ENCODE results near the gene FAAH2.
"Not testable (repeated sequence)": the region's sequence is repeated elsewhere in the genome, so short reads cannot be mapped to it uniquely, and the experiment has no call there.

FAAH2 gene

GRCh38 chrX:57380026-57380796, 93.7 kb downstream of the FAAH2 start:
- DNase-seq (ENCODE audit: low read depth) = no peak

- DNase-seq (ENCODE audit: low read depth) = not testable (repeated sequence)
Measured at GRCh38 chrX:57394162-57394561, 107.7 kb downstream of the FAAH2 start.

GRCh38 chrX:57403191-57403590, 116.7 kb downstream of the FAAH2 start:
- not testable (repeated sequence) for DNase-seq (ENCODE audit: low read depth)

- no peak for DNase-seq (ENCODE audit: low read depth)
Measured at GRCh38 chrX:57406149-57406548, 119.6 kb downstream of the FAAH2 start.

- no peak for DNase-seq (ENCODE audit: low read depth)
Measured at GRCh38 chrX:57417827-57418226, 131.3 kb downstream of the FAAH2 start.

GRCh38 chrX:57422289-57422688, 135.8 kb downstream of the FAAH2 start:
- no peak for DNase-seq (ENCODE audit: low read depth)

GRCh38 chrX:57422790-57423189, 136.3 kb downstream of the FAAH2 start:
- DNase-seq (ENCODE audit: low read depth) = no peak

- DNase-seq (ENCODE audit: low read depth) = no peak
Measured at GRCh38 chrX:57445076-57445475, 158.6 kb downstream of the FAAH2 start.

GRCh38 chrX:57445832-57446231, 159.3 kb downstream of the FAAH2 start:
- DNase-seq (ENCODE audit: low read depth) = no peak

- no peak for DNase-seq (ENCODE audit: low read depth)
Measured at GRCh38 chrX:57447856-57448255, 161.3 kb downstream of the FAAH2 start.

- no peak for DNase-seq (ENCODE audit: low read depth)
Measured at GRCh38 chrX:57451426-57452020, 165.0 kb downstream of the FAAH2 start.

GRCh38 chrX:57453901-57454300, 167.4 kb downstream of the FAAH2 start:
- no peak for DNase-seq (ENCODE audit: low read depth)

- no peak for DNase-seq (ENCODE audit: low read depth)
Measured at GRCh38 chrX:57481514-57481913, 195.0 kb downstream of the FAAH2 start.

- DNase-seq (ENCODE audit: low read depth) = no peak
Measured at GRCh38 chrX:57516491-57516890, 230.0 kb downstream of the FAAH2 start.

- no peak for DNase-seq (ENCODE audit: low read depth)
Measured at GRCh38 chrX:57519578-57520118, 233.1 kb downstream of the FAAH2 start.

GRCh38 chrX:57528670-57529255, 242.3 kb downstream of the FAAH2 start:
- DNase-seq (ENCODE audit: low read depth) = no peak
